Erythroblast (primary cell): Measurements from ENCODE around the gene PPIB.
A peak's percentile ranks its signal among the peaks of the same experiment; 100 is the strongest.

Source experiments
- GATA1 ChIP-seq: IDR thresholded peaks from 2 replicates; pipeline ENCODE4 v1.6.1; 2011; ENCODE audit warnings: low read depth, mild to moderate bottlenecking, control low read depth, low read length, moderate library complexity
- POLR2A ChIP-seq: IDR thresholded peaks from 2 replicates; pipeline ENCODE4 v1.6.1; 2011; ENCODE audit warnings: mild to moderate bottlenecking, low read length

GRCh38 chr15:64162869-64163658 lies at the start of gene PPIB:
- TF ChIP-seq POLR2A (peak; percentile 80), GATA1 (no peak)
